ENCODE data around the gene ADAM10. TPM values are rescaled to one million over a fixed set of nuclear protein-coding genes. Genes with fewer than 3 reads are reported as not detected.

Gene ADAM10
- total and polyA plus RNA-seq, 8 donors: 5.8 to 159 (median 17.2) TPM

GRCh38 chr15:58597943-58598828 is 151.3 kb downstream of the ADAM10 start:
- intact Hi-C loops (cut with DNase I; ENCODE audit: low total_unique reads): no loop called here
- no peak for DNase-seq

GRCh38 chr15:58595516-58596263 is 153.8 kb downstream of the ADAM10 start:
- TF ChIP-seq POLR2AphosphoS5 (IDR thresholded peaks at IDR 0.05) (no peak), EP300 (IDR thresholded peaks at IDR 0.05) (no peak), CTCF (IDR thresholded peaks at IDR 0.05) (no peak), POLR2A (IDR thresholded peaks at IDR 0.05) (no peak)
- Histone ChIP-seq H3K27ac (no peak overlapping the region), H3K36me3 (peaks cover 0 to 36% (median 27%) of the 10 kb centered on the region in 4 donors), H3K9me3 (no peaks in the 10 kb centered on the region), H3K4me1 (peaks cover 0 to 8% (median 0%) of the 10 kb centered on the region in 4 donors), H3K27me3 (no peaks in the 10 kb centered on the region), H3K4me3 (no peak overlapping the region)
- WGBS, 5 donors: 80 to 87% (median 84%) methylated on average over 3 of the region's 3 CpGs
- no peak for DNase-seq
- intact Hi-C loops (cut with DNase I; ENCODE audit: low total_unique reads): no loop called here

More at GRCh38 chr15:58597943-58598828, 151.3 kb downstream of the ADAM10 start:
- no peak for TF ChIP-seq POLR2A (IDR thresholded peaks at IDR 0.05)
- no peak for TF ChIP-seq CTCF (IDR thresholded peaks at IDR 0.05)
- no peak for TF ChIP-seq POLR2AphosphoS5 (IDR thresholded peaks at IDR 0.05)
- no peak for TF ChIP-seq EP300 (IDR thresholded peaks at IDR 0.05)
- H3K27me3 ChIP-seq: no peaks in the 10 kb centered on the region
- 84 to 96% (median 94%) methylated on average over 4 of the region's 4 CpGs for WGBS, 5 donors
- H3K4me3 ChIP-seq: no peak overlapping the region
- H3K27ac ChIP-seq: no peak overlapping the region
- H3K4me1 ChIP-seq: no peaks in the 10 kb centered on the region
- no peaks in the 10 kb centered on the region for H3K9me3 ChIP-seq
- H3K36me3 ChIP-seq: peaks cover 0 to 36% (median 30%) of the 10 kb centered on the region in 4 donors

GRCh38 chr15:58594898-58595297 is 154.6 kb downstream of the ADAM10 start:
- peaks cover 0 to 14% (median 0%) of the 10 kb centered on the region in 4 donors for H3K4me1 ChIP-seq

More at GRCh38 chr15:58594898-58595297, 154.6 kb downstream of the ADAM10 start:
- no peaks in the 10 kb centered on the region for H3K27me3 ChIP-seq
- DNase-seq: no peak
- WGBS, 5 donors: 90 to 100% (median 93%) methylated on average over 1 of the region's 1 CpG
- intact Hi-C loops (cut with DNase I; ENCODE audit: low total_unique reads): no loop called here
- H3K4me3 ChIP-seq: no peak overlapping the region
- H3K36me3 ChIP-seq: peaks cover 0 to 36% (median 27%) of the 10 kb centered on the region in 4 donors
- no peak for TF ChIP-seq POLR2A (IDR thresholded peaks at IDR 0.05)
- no peak for TF ChIP-seq CTCF (IDR thresholded peaks at IDR 0.05)
- TF ChIP-seq EP300 (IDR thresholded peaks at IDR 0.05): no peak
- TF ChIP-seq POLR2AphosphoS5 (IDR thresholded peaks at IDR 0.05): no peak
- no peak overlapping the region for H3K27ac ChIP-seq
- no peaks in the 10 kb centered on the region for H3K9me3 ChIP-seq

Measured in stomach (tissue), 9 donors.